Colonic mucosa (tissue), 4 donors: Measurements from ENCODE around the gene SMARCD3. TPM values are rescaled to one million over a fixed set of nuclear protein-coding genes. Genes with fewer than 3 reads are reported as not detected.

Source experiments
- DNase-seq: peaks from one replicate; pipeline ENCODE4 v3.0.0-alpha.2; 2020
- H3K27ac ChIP-seq: fragments of 200-600 bp; one replicate; pipeline ENCODE4 v1.8.0; 2021
- H3K27me3 ChIP-seq: fragments of 200-600 bp; one replicate; pipeline ENCODE4 v1.8.0; 2021
- H3K36me3 ChIP-seq: fragments of 200-600 bp; one replicate; pipeline ENCODE4 v1.8.0; 2021
- H3K4me1 ChIP-seq: fragments of 200-600 bp; one replicate; pipeline ENCODE4 v1.8.0; 2021; ENCODE audit warnings: mild to moderate bottlenecking
- H3K4me3 ChIP-seq: fragments of 200-600 bp; one replicate; pipeline ENCODE4 v1.8.0; 2021
- H3K9ac ChIP-seq, 2 donors: one replicate each; pipeline ENCODE4 v1.7.0; 2013; ENCODE audit warnings: control low read depth in 2 of 2, low read depth in 2 of 2, low read length in 2 of 2
- H3K9me3 ChIP-seq: fragments of 200-600 bp; one replicate; pipeline ENCODE4 v1.8.0; 2021
- intact Hi-C: fragments of 100-400 bp; cut with DNase I; formaldehyde crosslinking; loops from one replicate; pipeline ENCODE4 v1.14.1; 2022
- total RNA-seq, 2 donors: library from RNA; stranded (reverse); fragmentation: NEBNext Ultra II Directional in 1 of 2; extraction: Animal tissue kit (Norgen Biotek cat#: 25700) in 1 of 2; gene quantifications; one replicate each; pipeline ENCODE4 v1.2.1, GENCODE V29; 2021
- TF ChIP-seq, protein P1 (sequence below): fragments of 200-600 bp; IDR thresholded peaks from one replicate; pipeline ENCODE4 v1.8.0; 2022; ENCODE audit warnings: antibody characterized with exemption, mild to moderate bottlenecking
- donor health status: healthy.
- donor health status: DM: no; HTN: no; CAD: no.
- donor health status: DM: no; HTN: no; CAD: no.

SMARCD3 gene
- total RNA-seq, 2 donors from 2014 or later: 4.3 to 6.7 TPM

DNA sequence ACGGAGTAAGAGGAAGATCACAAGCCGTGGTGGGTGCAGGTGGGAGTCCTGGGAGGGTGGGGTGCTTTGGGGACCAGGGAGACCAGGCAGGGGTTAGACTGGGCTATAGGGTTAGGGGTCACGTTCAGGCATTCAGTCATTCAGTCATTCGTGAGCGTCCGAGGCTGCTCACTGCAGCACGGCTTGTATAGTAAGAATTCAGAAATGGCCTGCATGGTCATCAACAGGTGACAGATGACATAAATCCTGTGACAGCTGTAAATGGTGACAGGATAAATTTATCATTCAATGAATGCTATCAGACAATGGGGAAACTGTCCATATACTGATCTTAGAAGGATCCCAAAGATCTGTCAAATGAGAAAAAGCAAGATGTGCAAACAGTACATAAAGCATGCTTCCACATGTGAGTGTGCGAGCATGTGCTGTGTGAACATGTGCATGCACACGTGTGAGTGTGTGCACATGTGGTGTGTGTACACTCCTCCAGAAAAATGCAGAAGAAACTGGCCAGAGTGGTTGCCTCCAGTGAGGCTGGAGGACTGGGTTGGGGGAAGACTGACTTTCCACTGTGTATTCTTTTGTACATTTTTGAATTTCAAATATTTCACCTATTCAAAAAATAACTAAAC, 32.0 kb upstream of the SMARCD3 start:
- DNase-seq: no peak
- H3K36me3 ChIP-seq: no peaks in the 10 kb centered on the region

DNA sequence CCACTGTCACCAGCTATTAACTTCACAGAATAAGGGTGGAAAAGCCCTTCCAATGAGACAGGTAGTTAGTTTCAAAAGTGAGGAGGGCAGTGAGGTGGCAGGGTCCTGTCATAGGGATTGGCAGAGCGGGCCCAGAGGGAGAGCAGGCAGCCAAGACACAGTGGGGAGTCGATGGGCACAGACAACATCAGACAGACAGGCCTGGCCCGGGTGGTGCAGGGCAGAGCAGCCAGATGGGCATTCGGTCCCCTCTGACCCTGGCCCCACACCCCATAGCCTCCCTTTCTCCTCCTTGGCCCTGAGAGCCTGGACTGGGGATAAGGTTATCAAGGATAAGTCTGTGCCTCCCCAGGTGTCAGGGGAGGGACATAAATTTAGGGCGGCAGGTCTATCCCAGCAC, 31.4 kb upstream of the SMARCD3 start:
- Histone ChIP-seq H3K9me3 (no peaks in the 10 kb centered on the region), H3K9ac (no peak overlapping the region), H3K27ac (no peak overlapping the region), H3K36me3 (no peaks in the 10 kb centered on the region), H3K27me3 (peaks cover 6% of the 10 kb centered on the region), H3K4me3 (no peak overlapping the region), H3K4me1 (no peaks in the 10 kb centered on the region)
- TF ChIP-seq, protein P1, sequence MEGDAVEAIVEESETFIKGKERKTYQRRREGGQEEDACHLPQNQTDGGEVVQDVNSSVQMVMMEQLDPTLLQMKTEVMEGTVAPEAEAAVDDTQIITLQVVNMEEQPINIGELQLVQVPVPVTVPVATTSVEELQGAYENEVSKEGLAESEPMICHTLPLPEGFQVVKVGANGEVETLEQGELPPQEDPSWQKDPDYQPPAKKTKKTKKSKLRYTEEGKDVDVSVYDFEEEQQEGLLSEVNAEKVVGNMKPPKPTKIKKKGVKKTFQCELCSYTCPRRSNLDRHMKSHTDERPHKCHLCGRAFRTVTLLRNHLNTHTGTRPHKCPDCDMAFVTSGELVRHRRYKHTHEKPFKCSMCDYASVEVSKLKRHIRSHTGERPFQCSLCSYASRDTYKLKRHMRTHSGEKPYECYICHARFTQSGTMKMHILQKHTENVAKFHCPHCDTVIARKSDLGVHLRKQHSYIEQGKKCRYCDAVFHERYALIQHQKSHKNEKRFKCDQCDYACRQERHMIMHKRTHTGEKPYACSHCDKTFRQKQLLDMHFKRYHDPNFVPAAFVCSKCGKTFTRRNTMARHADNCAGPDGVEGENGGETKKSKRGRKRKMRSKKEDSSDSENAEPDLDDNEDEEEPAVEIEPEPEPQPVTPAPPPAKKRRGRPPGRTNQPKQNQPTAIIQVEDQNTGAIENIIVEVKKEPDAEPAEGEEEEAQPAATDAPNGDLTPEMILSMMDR: no peak
- intact Hi-C loops: no loop called here
- no peak for DNase-seq

More for the DNA sequence above, 32.0 kb upstream of the SMARCD3 start:
- no peaks in the 10 kb centered on the region for H3K4me1 ChIP-seq
- H3K9me3 ChIP-seq: no peaks in the 10 kb centered on the region
- TF ChIP-seq, protein P1: no peak
- H3K9ac ChIP-seq: no peak overlapping the region
- H3K27me3 ChIP-seq: peaks cover 6% of the 10 kb centered on the region
- no peak overlapping the region for H3K27ac ChIP-seq
- no peak overlapping the region for H3K4me3 ChIP-seq
- intact Hi-C loops: no loop called here

DNA sequence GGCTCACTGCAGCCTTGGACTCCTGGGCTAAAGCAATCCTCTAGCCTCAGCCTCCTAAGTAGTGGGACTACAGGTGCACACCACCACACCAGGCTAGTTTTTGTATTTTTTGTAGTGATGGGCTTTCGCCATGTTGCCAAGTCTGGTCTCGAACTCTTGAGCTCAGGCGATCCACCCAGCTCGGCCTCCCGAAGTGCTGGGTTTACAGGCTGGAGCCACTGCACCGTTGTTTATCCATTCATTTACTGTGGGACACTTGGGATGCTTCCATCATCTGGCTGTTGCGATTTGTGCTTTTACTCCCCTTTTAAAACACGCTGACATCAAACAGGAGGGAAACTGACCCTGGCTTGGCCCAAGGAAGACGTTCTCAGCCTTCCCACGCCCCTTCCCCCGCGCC, 30.5 kb upstream of the SMARCD3 start:
- intact Hi-C loops: no loop called here
- no peak overlapping the region for H3K9ac ChIP-seq
- no peaks in the 10 kb centered on the region for H3K9me3 ChIP-seq
- H3K27ac ChIP-seq: no peak overlapping the region
- TF ChIP-seq, protein P1: no peak
- peaks cover 6% of the 10 kb centered on the region for H3K27me3 ChIP-seq
- no peaks in the 10 kb centered on the region for H3K36me3 ChIP-seq
- H3K4me1 ChIP-seq: no peaks in the 10 kb centered on the region
- no peak overlapping the region for H3K4me3 ChIP-seq
- DNase-seq: no peak

DNA sequence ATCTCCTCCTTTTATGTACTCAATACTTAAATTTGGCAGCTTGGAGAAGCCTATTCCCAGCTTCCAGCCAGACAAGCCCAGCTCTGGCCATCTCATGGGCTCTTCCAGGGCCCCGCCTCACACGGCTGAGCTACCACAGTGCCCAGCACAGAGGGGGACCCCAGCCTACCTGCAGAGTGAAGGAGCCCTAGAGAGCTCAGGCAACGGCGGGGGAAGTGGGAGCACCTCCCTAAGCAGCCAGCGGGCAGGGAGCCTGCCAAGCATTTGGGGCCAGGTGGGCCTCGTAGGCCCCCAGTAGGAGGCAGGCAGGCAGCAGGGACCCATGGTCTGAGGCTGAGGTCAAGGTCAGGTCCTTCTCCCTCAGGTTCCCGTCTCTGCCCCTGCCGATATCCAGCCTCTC, 29.1 kb upstream of the SMARCD3 start:
- H3K9ac ChIP-seq: no peak overlapping the region
- no peak overlapping the region for H3K4me3 ChIP-seq
- no peak for DNase-seq
- TF ChIP-seq, protein P1: no peak
- intact Hi-C loops: no loop called here
- no peaks in the 10 kb centered on the region for H3K9me3 ChIP-seq
- no peaks in the 10 kb centered on the region for H3K36me3 ChIP-seq
- H3K27me3 ChIP-seq: peaks cover 6% of the 10 kb centered on the region
- H3K27ac ChIP-seq: no peak overlapping the region
- H3K4me1 ChIP-seq: no peaks in the 10 kb centered on the region

DNA sequence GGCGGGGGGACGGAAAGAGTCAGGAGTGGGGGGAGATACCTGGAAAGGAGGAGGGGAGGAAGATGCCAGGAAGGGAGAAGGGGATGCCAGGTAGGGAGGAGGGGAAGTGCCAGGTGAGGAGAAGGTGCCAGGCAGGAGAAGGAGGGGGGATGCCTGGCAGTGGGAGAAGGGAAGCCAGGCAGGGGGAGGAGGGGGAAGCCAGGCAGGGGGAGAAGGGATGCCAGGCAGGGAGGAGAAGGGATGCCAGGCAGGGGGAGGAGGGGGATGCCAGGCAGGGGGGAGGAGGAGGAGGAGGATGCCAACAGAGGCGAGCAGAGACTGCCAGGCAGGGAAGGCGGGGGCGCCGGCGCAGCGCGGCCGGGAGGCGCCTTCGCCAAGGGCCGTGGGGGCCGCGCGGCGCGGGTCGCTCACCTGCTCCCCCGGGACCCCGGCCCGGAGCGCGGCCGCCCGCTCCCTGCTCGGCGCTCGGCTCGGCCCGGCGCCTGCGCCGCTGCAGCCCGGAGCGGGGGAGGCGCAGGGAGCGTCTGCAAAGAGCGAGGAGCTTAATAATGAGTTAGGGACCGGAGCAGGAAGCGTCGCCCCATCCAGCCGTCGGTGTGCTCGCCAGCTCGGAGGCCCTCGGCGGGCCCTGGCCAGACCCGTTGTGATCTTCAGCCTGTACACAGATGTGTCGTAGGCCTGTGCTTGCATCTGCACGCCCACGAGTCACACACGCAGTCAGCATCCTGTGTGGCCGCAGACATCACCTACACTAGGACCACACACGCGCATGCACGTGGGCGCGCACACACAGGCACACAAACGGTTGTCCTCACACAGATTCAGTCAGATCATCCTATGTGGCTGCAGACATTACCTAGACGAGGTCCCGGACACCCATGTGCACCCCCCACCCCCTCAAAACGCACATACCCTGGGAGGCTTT, 28.4 kb upstream of the SMARCD3 start:
- H3K4me3 ChIP-seq: peak overlapping the region; percentile 28
- H3K9me3 ChIP-seq: no peaks in the 10 kb centered on the region
- intact Hi-C loops: no loop called here
- H3K27me3 ChIP-seq: peaks cover 6% of the 10 kb centered on the region
- TF ChIP-seq, protein P1: no peak
- no peak for DNase-seq
- H3K9ac ChIP-seq: peak overlapping the region; percentile 19 to 56
- no peak overlapping the region for H3K27ac ChIP-seq
- no peaks in the 10 kb centered on the region for H3K36me3 ChIP-seq
- no peaks in the 10 kb centered on the region for H3K4me1 ChIP-seq
